Measurements from ENCODE around the gene KRTAP5-3. TPM values are rescaled to one million over a fixed set of nuclear protein-coding genes. Genes with fewer than 3 reads are reported as not detected.

KRTAP5-3 gene
- total RNA-seq, 1 experiment from 2014 or later = not detected

DNA sequence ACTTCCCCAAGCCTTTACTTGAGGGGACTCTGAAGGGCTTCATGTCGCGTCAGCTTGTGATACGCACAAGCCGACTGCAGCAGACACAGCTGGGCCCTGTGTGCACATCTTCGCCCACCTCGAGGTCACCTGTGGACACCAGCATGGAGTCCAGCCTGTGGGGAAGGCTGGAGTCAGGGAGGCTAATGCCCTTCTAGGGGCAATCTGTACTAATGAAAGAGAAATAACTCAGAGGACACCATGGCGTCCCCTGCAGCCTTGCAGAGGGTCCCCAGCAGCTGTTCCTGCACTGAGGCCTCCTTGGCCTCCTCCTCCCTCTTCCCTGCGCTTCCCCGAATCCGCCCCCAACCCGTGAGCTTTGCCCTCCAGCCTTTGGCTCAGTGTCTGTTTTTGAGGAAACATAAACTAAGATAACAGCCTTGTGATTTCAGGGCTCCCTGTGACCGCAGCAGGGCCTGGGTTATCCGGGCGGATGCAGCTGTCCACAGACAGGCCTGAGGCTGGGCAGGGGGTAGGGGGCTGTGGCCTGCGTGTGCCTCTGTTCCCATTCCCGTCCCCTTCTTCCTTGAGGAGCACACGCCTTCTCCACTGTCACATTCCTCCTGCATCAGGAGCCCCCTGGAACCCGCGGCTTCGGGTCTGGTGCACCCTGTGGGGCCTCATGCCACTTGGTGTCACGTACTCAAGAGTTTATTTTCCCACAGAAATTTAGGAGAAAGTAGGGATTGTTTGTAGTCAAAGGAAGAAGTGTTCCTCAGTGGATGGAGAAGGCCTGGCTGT, 46.3 kb upstream of the KRTAP5-3 start:
- H3K79me1 ChIP-seq (ENCODE audit: insufficient read depth, low read depth, low read length, poor library complexity, severe bottlenecking) = no peaks in the 10 kb centered on the region
- TF ChIP-seq CTCF (conservative IDR thresholded peaks at IDR 0.05) = no peak
- H3K14ac ChIP-seq (ENCODE audit: insufficient read depth, low read length) = no peak overlapping the region
- H2BK20ac ChIP-seq (ENCODE audit: low read depth, low read length, poor library complexity, severe bottlenecking) = no peak overlapping the region
- Mint-ChIP-seq H3K36me3 (ENCODE audit: insufficient read depth in 1 of 3, low read depth in 3 of 3) (no peaks in the 10 kb centered on the region), H3K4me3 (no peak overlapping the region), H3K9me3 (no peaks in the 10 kb centered on the region), H3K27me3 (ENCODE audit: low read depth) (peaks cover 46% of the 10 kb centered on the region), H3K27ac (no peak overlapping the region; a peak in 1 of 7 replicates), H3K4me1 (peaks cover 4 to 9% of the 10 kb centered on the region in 2 experiments; a peak in 3 of 4 replicates)
- no peak overlapping the region for H3K9ac ChIP-seq (ENCODE audit: extremely low read depth, insufficient read length, low read length)
- no peaks in the 10 kb centered on the region for H3K79me2 ChIP-seq (ENCODE audit: insufficient read depth, low read length)
- H2BK5ac ChIP-seq (ENCODE audit: insufficient read length, low read length) = no peak overlapping the region
- H3K4me1 ChIP-seq (ENCODE audit: insufficient read depth, low read length) = no peaks in the 10 kb centered on the region
- no peak overlapping the region for H2AK5ac ChIP-seq (ENCODE audit: insufficient read length, low read length)
- no peak overlapping the region for H2BK12ac ChIP-seq (ENCODE audit: insufficient read length, low read depth, low read length)
- H3T11ph ChIP-seq (ENCODE audit: low read length) = no peak overlapping the region
- no peak overlapping the region for H3K4ac ChIP-seq (ENCODE audit: low read depth, low read length)
- no peak overlapping the region for H4K8ac ChIP-seq (replicated peaks; ENCODE audit: insufficient read length, low read depth, low read length)
- H3K18ac ChIP-seq (ENCODE audit: insufficient read length, low read depth, low read length) = no peak overlapping the region
- no peak overlapping the region for H3K56ac ChIP-seq (ENCODE audit: insufficient read length, low read depth, low read length)
- no peak overlapping the region for H3K27ac ChIP-seq (ENCODE audit: insufficient read length, low read depth, low read length)
- no peaks in the 10 kb centered on the region for H3K9me3 ChIP-seq (ENCODE audit: control insufficient read depth, low read depth, low read length)
- H4K5ac ChIP-seq (ENCODE audit: insufficient read length, low read depth, low read length) = no peak overlapping the region
- H3K23ac ChIP-seq (ENCODE audit: insufficient read length, low read depth, low read length) = no peak overlapping the region
- no peak overlapping the region for H2BK120ac ChIP-seq (ENCODE audit: low read depth, low read length, poor library complexity, severe bottlenecking)
- no peaks in the 10 kb centered on the region for H4K20me1 ChIP-seq (ENCODE audit: control insufficient read depth, insufficient read depth, insufficient read length)
- no peak overlapping the region for H4K91ac ChIP-seq (ENCODE audit: insufficient read length, low read depth, low read length)
- no peak overlapping the region for H3K4me2 ChIP-seq (ENCODE audit: insufficient read depth, insufficient read length, low read length)
- no CpG with 5 or more reads among the region's 21 CpGs for WGBS (ENCODE audit: extremely low coverage, insufficient read length, low lambda C conversion rate)
- no peak overlapping the region for H2AFZ ChIP-seq (ENCODE audit: low read length)
- no peaks in the 10 kb centered on the region; the same call in 1 of the 2 replicates for H3K27me3 ChIP-seq (ENCODE audit: insufficient read depth, low read length)
- H3K23me2 ChIP-seq (ENCODE audit: insufficient read length, low read depth, low read length, poor library complexity, severe bottlenecking) = no peaks in the 10 kb centered on the region
- H2BK15ac ChIP-seq (ENCODE audit: low read depth, low read length) = no peak overlapping the region
- DNase-seq = no peak
